GM21381 (cell line): ENCODE results near the gene C5orf46.
"Not testable (repeated sequence)": the region's sequence is repeated elsewhere in the genome, so short reads cannot be mapped to it uniquely, and the experiment has no call there.

Experiments
- ATAC-seq: cut with Tn5 transposase; IDR thresholded peaks from one replicate; pipeline ENCODE4 v1.9.1; 2021; ENCODE audit warnings: mild to moderate bottlenecking, moderate library complexity; ENCODE audit not compliant: unreplicated experiment

The C5orf46 gene

DNA sequence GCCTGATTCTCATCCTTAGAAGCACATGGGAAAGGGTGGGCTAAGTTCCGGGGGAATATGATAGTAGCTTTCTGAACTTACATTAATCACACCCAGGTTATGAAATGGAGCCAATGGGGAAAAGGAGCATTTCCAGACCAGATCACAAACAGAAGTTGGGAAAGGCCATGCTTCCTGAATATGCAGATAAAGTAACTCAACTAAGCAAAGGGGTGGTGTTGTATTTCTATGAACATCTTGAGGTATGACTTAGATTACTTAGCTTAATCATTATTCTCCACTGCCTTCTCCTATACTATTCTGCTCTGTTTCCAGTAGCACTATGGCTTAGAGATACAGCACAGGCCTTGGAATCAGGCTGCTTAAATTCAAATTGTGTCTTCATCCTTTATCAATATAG is 10.5 kb downstream of the C5orf46 start:
- no peak for ATAC-seq

DNA sequence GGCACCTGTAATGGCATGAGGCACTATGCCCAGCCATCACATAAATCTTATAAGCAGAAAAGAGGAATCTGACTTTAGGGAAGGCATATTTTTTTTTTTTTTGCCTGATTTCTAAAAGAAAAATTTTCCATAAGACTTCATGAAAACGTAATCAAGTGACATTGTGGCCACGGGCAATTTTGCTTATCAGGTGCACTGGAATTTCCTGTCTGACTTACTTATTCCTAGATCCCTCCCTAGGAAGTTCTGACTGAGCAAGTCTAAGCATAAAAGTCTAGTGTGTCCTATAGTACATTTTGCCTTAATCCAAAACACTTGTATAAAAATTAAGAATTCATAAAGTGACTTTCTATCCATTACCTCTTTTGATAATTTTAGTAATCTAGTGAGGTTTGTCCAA is 12.5 kb downstream of the C5orf46 start:
- no peak for ATAC-seq

DNA sequence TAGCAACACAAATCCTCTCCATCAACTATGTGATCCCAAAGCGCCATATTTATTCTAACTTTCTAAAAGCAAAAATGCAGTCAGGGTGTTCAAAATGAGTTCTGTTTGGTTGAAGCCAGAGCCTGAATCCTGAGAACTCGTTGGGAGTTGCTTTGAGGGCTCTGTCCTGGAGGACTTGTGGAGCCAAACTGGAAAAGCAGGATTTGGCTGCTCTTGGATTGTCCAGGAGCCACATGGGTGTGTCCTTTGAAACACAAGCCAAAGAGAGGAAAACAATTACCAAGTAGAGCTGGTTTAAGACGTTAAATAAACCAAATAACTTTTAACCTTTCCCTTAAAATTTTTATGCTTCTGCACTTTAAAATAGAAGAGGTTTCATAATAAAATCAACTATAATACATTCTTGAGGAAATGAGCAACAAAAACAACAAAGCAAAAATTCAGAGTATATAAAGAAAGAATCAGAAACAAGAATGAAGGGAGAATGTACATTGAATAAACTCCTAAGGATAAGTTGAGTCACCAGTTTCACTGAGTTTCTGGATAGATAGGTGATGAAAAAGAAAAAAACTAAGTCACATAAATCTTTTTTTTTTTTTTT is 13.5 kb downstream of the C5orf46 start:
- ATAC-seq = no peak

DNA sequence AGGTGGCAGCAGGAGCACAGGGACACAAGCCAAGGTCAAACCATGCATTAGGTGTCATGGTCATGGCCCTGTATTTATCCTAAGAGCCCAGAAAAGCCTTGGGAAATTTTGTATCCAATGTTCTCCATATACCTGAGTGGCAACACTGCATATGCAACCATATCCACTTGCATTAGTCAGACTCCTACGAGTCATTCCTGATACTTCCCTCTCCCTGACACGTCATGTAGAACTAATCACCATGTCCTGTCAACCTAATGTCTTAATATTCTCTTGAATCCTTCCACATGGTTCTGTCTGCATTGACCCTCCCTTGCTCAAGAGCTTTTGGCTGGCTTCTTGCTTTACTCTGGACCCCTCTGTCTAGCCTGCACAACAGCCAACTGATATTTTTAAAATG is 18.4 kb downstream of the C5orf46 start:
- ATAC-seq = no peak

DNA sequence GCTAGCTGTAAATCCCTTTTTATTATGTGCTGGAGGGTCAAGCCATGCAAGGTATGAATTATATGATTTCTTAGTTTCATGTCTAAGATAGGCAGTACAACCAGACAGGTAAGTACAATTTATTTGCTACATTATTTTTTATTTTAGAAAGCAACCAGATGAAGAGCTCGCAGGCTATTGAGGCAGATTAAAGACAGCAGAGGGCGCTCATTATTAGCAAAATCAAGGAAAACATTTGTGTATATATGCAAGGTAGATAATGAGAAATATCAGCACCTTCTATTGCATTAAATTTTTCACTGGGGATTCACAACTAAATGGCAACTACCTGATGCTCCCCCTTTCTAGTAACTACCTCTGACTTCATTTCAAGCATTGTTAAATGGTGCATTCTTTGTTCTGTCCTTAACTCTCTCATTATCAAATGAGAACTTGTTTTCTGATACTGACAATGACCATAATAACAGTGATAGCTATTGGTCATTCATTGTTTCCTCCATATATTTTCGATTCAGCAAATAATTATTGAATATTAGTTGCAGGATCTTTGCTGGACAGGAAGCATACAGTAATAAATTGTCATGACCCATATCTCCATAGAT is 19.2 kb downstream of the C5orf46 start:
- no peak for ATAC-seq

DNA sequence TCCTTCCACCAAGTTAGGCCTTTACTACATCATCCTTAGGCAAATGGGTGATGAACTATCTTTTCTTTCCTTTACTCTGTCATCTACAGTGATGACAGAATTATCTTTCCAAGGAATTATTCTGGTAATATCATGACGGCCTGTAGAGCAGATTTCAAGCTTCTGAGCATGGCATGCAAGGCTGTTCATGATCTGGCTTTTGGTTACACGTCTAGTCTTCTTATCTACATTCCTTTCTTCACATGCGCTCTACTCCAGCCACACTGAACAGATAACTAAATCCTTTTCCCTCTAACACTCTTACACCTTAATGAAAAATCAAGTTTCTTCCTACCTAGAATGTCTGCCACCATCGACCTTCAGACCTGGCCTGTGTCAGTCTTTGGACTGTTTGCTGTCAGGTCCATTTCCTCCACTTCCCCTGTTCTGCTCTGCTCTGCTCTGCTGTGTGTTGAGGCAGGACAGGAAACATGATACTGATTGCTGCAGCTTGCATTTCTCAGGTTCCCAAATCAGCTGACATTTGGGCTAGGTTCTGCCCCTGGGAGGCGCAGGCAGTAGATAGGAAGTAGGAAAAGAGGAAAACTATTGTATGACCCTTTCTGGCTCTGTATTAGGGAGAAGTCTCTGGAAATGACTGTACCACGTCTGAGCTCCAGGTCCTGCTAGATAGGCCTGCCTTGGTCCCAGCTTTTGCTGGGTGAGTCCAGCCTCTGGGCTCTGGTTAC is 23.6 kb downstream of the C5orf46 start:
- no peak for ATAC-seq

DNA sequence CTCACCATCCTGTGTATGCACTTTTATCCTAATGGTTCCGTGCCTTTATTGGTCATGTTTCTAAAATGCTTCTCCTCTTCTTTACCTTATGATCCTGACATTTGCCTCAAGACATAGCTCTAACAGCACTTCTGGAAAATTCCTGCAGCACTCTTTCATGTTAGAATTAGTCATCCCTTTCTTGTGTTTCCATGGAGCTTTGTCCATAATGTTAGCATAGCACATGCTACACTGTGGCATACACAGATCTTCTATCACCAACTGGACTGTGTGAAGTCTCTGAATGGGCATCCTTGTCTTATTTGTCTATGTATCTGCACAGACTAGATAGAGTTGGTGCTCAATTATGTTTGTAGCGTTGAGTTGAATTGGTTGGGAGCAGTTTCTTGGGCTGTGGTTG is 25.9 kb downstream of the C5orf46 start:
- no peak for ATAC-seq

DNA sequence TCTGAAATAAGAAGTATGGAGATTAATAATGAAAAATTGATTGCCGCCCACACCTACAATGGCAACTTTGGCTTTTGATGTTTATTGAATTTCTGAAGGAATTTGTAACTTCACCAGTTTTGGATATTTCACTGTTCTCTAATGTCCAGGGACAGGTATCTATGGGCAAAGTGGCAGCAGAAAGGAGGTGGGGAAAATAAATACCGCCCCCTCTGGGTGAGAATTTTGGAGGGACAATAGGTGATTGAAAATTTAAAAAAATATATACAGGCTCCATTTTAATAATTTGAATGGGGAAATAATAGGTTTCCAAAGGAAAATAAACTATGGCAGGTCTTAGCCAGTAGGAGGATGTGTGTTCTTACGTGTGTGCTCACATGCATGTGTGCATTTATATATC is 26.6 kb downstream of the C5orf46 start:
- ATAC-seq = no peak

DNA sequence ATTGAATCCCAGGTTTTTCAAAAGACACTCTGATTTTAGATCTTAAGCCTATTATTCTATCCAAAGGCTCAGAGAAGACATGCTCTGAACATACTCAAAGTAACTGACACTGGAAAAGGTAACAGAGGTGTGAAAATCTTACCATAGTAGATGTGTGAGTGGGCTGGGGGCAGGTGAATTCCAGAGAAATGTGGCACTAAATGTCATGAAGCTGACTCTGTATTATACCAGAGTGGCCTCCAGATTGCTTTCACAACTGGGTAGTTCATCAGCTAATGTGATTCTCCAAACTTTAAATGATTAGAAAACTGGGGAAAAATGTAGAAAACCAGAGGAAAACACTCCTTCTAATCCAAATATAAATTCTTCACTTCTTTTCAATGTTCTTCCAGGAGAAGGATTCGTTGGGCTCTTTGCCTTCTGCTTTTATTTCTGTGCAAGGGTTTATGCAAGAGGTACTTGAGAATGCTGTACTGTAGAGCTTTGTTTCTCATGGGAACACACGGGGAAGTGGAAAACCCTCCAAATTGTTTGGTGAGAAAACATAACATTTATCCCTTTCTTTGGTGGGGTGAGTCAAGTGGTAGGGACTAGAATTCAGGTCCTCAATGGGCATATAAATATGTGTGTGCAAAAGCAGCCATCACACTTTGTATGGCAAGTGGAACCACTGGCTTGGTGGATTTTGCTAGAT is 28.1 kb downstream of the C5orf46 start, which contains the start of gene SCGB3A2:
SCGB3A2 (plus strand) TSS at position 646 of the 694 bp plus-strand sequence. CDS start 93 bp downstream, outside the sequence.
- ATAC-seq = no peak

DNA sequence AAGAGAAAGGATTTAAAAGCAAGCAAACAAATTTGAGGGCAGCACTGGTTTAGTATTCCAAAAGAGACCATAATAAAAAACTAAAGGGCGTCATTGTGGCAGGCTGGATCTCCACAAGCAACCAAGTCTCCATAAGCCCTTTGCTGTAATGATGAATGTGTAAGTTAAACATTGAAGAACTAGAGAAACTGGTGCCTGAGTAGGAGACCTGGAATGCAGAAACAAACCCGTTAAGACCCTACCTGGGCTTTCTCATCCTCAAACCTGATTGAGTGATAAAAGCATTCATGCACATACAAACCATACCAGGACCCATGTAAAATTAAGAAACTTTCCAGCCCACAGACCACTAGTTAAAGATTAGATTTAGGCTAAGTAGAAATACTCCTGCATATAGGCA is 29.7 kb downstream of the C5orf46 start:
- ATAC-seq = no peak

DNA sequence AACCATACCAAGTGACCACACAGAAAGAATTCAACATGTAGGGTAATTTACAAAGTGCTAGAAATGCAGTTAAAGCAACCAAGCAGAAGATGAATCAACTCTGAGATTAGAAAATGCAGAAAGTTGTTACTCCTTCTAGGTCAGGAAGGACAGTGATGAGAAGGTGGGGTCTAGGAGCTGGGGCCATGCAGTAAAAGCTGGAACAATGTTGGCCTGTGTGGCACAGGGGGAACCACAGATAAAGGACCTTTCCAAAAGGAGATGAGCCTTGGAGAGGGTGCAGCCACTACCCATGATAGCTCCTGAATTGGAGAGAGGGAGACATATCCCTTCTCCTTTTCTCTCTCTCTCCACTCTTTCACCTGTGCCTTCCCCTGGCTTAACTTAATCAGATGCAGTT is 30.2 kb downstream of the C5orf46 start:
- ATAC-seq = no peak

DNA sequence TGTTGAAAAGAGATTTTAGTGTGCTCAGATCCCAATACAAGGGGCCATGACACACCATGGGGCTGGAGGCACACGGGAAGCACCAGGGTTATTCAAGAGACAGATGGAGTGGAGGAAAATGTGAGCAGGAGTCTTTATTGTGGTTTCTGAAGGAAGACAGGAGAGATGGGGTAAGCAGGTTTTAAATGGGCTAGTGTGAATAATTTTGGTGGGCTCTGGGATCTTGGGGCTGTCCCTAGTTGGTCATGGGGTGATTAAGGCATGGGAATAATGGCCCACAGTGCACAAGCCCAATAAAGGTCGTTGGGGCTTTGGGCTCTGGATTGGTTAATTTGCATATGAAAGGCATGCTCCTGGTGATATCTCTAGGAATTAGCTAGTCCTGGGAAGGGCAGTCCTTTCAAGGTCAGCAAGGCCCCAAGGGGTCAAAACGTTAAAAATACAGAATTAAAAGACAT is 31.4 kb downstream of the C5orf46 start:
- ATAC-seq = no peak

DNA sequence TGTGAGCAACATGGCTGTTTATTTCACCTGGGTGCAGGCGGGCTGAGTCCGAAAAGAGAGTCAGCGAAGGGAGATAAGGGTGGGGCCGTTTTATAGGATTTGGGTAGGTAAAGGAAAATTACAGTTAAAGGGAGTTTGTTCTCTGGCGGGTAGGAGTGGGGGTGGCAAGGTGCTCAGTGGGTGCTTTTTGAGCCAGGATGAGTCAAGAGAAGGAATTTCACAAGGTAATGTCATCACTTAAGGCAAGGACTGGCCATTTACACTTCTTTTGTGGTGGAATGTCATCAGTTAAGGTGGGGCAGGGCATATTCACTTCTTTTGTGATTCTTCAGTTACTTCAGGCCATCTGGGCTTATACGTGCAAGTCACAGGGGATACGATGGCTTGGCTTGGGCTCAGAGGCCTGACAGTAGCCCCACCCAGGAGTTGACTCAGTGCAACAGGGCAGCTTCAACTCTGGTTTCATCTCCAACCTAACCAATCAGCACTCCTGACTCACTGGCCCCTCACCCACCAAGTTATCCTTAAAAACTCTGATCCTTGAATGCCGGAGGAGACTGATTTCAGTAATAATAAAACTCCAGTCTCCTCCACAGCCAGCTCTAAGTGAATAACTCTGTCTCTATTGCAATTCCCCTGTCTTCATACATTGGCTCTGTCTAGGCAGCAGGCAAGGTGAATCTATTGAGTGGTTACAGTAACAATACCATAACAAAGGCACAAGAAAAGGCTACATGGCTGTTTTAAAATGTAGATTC is 32.0 kb downstream of the C5orf46 start:
- ATAC-seq = not testable (repeated sequence)

DNA sequence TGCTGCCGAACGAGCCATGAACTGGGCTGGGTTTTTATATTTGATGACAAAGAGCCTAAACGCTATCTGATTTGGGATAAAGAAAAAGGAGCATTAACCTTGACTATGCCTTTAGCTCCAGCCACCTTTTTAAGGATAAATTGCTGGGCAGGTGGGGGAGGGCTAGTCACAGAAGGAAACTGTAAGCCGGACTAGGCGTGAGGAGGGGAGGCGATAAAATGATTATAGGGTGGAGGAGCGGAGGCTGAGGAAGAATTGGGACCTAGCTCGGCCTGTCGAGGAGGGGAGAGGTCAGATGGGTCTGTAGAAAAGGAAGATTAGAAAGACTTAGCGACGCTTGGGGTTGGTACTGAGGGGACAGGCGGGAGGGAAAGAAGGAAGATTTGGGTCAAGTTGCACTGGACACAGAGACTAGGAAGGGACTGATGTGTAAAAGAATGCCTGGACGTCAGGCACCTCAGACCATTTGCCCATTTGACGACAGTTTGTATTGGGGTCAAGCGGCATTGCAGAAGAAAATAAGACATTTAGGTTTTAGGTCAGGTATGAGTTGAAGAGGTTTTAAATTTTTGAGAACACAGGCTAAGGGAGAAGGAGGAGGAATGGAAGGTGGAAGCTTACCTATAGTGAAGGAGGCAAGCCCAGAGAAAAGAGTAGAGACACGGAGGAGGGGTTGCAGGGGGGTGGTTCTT is 33.4 kb downstream of the C5orf46 start:
- ATAC-seq = not testable (repeated sequence)

DNA sequence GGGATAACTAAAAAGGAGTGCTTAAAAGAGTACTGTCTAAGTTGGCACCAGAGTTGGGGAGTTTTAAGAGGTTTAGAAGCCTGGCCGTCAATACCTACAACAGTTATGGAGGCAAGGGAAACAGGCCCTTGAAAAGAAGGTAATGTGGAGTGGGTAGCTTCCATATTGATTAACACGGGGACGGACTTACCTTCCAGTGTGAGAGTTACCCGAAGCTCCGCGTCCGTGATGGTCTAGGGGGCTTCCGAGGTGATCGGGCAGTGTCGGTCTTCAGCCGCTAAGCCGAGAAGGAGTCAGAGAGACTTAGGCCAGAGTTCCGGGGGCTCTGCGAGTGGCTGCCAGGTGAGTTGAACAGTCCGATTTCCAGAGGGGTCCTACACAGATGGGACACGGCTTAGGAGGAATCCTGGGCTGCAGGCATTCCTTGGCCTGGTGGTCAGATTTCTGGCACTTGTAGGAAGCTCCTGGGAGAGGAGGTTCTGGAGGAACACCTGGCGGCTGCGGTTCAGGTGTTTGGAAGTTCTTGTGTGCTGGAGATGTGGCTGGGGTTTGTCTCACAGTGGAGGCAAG is 34.3 kb downstream of the C5orf46 start:
- ATAC-seq = not testable (repeated sequence)

DNA sequence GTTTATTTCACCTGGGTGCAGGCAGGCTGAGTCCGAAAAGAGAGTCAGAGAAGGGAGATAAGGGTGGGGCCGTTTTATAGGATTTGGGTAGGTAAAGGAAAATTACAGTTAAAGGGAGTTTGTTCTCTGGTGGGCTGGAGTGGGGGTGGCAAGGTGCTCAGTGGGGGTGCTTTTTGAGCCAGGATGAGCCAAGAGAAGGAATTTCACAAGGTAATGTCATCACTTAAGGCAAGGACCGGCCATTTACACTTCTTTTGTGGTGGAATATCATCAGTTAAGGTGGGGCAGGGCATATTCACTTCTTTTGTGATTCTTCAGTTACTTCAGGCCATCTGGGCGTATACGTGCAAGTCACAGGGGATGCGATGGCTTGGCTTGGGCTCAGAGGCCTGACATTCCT is 36.4 kb downstream of the C5orf46 start:
- not testable (repeated sequence) for ATAC-seq

DNA sequence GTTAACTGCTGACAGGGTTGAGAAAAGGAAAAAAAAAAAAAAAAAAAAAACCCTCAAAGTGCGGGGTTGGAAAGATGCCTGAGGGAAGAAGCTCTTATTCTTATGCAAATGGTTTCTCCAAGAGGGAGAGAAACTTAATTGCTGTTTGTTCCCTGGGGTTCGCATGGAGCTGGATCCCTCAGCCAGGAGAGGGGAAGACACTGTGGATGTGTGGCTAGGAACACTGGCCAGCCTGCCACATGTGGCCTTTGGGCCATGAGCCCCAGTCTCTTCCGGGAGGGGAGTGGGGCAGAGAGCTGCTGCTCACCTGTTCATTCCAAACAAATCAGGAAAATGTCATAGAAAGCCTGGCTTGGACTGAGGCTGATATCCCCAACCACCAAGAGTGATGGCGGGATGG is 37.2 kb downstream of the C5orf46 start:
- ATAC-seq = no peak

DNA sequence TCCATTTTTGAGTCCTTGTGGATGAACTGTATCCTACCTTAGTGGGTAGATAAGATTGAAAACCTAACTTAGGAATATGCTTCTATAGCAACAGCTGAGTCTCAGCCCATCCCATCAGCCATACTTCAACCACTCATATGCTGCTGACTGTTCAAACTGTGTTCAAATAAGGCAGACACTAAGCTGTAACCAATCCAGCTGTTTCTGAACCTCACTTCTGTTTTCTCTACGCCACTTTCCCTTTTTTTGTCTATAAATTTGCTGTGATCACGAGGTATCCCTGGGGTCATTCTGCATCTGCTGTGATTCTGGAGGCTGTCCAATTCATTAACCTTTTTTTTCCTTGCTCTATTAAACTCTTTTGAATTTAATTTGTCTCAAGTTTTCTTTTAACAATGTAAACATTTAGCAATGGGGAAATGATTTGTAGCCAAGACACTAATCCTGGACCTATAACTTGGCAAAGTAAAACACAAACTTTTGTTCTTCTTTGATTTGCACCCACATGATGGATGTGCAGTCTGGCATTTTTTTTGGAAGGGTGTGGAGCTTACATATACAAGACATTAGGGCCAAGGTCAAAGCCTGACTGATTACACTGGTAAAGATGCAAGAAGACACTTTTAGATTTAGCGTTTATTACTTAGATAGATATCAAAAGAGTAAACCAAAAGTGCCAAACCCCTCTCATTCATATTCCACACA is 42.7 kb downstream of the C5orf46 start:
- ATAC-seq = no peak

DNA sequence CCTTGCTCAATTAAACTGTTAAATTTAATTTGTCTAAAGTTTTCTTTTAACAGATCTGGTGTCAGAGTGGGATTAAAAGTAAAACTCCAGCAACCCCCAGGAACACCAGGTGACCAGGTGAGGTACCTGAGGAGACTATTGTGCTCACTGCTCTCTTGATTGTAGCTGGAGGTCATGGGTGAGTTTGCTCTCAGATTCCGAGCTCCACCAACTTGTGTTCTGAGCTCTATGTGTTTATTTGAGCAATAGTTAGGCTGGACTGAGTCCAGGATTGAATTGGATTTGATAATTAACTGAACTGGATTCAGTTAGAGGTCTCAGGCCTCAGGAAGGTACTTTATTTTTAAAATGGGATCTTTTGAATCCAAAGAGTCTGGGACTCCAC is 45.7 kb downstream of the C5orf46 start:
- no peak for ATAC-seq
